ENCODE results near the gene ETV6.

DNA sequence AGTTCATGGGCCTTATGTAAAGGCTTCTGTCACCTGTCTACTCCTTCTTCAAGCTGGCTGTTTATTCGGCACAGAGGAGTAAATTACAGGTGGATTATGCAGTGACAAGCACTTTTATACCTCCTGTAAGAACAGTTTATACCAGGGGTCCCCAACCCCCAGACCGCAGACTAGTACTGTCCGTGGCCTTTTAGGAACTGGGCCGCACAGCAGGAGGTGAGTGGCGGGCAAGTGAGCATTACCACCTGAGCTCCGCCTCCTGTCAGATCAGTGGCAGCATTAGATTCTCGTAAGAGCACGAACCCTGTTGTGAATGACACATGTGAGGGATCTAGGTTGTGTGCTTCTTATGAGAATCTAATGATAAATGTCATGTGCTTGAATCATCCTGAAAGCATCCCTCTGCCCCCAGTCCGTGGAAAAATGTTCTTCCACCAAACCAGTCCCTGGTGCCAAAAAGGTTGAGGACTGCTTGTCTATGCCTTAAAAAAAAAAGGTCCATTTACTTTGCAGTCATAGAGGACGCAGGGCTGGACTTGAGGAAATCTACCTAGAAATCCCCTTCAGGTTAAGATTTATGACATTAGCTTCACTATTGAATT lies 78.8 kb downstream of the ETV6 start:
- TF ChIP-seq SUZ12 (IDR thresholded peaks at IDR 0.05; ENCODE audit: extremely low read depth, insufficient read depth, insufficient read length) (no peak), YY1 (IDR thresholded peaks at IDR 0.05; ENCODE audit: insufficient read depth, insufficient read length) (no peak)
